ENCODE results near the gene CBFA2T3.

CBFA2T3 gene

GRCh38 chr16:88880226-88881006 is 96.6 kb downstream of the CBFA2T3 start:
- no peak for DNase-seq (ENCODE audit: extremely low read depth, low read depth)
- no peak for TF ChIP-seq CTCF (IDR thresholded peaks at IDR 0.05; ENCODE audit: low read depth, low read length)

GRCh38 chr16:88879788-88880055 is 97.3 kb downstream of the CBFA2T3 start:
- no peak for DNase-seq (ENCODE audit: extremely low read depth, low read depth)
- no peak for TF ChIP-seq CTCF (IDR thresholded peaks at IDR 0.05; ENCODE audit: low read depth, low read length)

- no peak for TF ChIP-seq CTCF (IDR thresholded peaks at IDR 0.05; ENCODE audit: low read depth, low read length)
- no peak for DNase-seq (ENCODE audit: extremely low read depth, low read depth)
Observed at GRCh38 chr16:88878967-88879787, 97.8 kb downstream of the CBFA2T3 start.

GRCh38 chr16:88878356-88878755 is 98.7 kb downstream of the CBFA2T3 start:
- TF ChIP-seq CTCF (IDR thresholded peaks at IDR 0.05; ENCODE audit: low read depth, low read length), result no peak

GRCh38 chr16:88877564-88878289 is 99.3 kb downstream of the CBFA2T3 start:
- DNase-seq (ENCODE audit: extremely low read depth, low read depth), result no peak
- TF ChIP-seq CTCF (IDR thresholded peaks at IDR 0.05; ENCODE audit: low read depth, low read length), result no peak

More at GRCh38 chr16:88878356-88878755, 98.7 kb downstream of the CBFA2T3 start:
- DNase-seq (ENCODE audit: extremely low read depth, low read depth), result no peak

GRCh38 chr16:88876942-88877526 is 100.0 kb downstream of the CBFA2T3 start:
- no peak for TF ChIP-seq CTCF (IDR thresholded peaks at IDR 0.05; ENCODE audit: low read depth, low read length)
- DNase-seq (ENCODE audit: extremely low read depth, low read depth), result no peak

Measured in AG09319 (cell line).